Mucosa of stomach (tissue), 1 donor: Measurements from ENCODE around the gene WDR81.
A peak's percentile ranks its signal among the peaks of the same experiment; 100 is the strongest.
"Not testable (repeated sequence)": the region's sequence is repeated elsewhere in the genome, so short reads cannot be mapped to it uniquely, and the experiment has no call there.

Source experiments
- H3K27me3 ChIP-seq: one replicate; pipeline ENCODE4 v1.7.0; 2013; ENCODE audit warnings: mild to moderate bottlenecking, low read length; ENCODE audit not compliant: control insufficient read depth, insufficient read depth
- H3K36me3 ChIP-seq: one replicate; pipeline ENCODE4 v1.7.0; 2013; ENCODE audit warnings: low read length; ENCODE audit not compliant: control insufficient read depth, insufficient read depth
- H3K4me1 ChIP-seq: one replicate; pipeline ENCODE4 v1.7.0; 2013; ENCODE audit warnings: mild to moderate bottlenecking, low read length; ENCODE audit not compliant: control insufficient read depth, insufficient read depth
- H3K4me3 ChIP-seq: one replicate; pipeline ENCODE4 v1.7.0; 2013; ENCODE audit warnings: low read length
- H3K9ac ChIP-seq: one replicate; pipeline ENCODE4 v1.7.0; 2013; ENCODE audit warnings: mild to moderate bottlenecking, low read length, moderate library complexity
- H3K9me3 ChIP-seq: one replicate; pipeline ENCODE4 v1.7.0; 2013; ENCODE audit warnings: mild to moderate bottlenecking, low read length, moderate library complexity; ENCODE audit not compliant: control insufficient read depth
- donor health status: Pancreatic carcinoma.

The WDR81 gene

DNA sequence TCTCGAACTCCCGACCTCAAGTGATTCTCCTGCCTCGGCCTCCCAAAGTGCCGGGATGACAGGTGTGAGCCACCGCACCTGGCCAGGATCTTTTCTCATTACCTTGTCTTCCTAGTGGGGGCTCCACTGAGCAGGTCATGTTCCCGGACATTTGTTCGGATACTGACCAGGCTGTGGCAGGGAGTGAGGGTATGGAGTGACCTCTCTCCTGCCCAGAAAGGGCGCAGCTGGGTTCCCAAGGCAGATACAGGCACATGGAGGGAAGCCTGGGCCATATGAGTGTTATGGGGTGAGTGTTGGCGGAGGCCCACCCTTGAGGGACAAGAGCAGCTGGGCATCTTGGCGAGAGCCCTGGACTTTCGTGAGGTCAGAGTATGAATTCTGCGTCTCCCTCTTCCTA lies 42.9 kb downstream of the WDR81 start:
- Histone ChIP-seq H3K4me1 (peaks cover 21% of the 10 kb centered on the region), H3K36me3 (no peaks in the 10 kb centered on the region), H3K27me3 (no peaks in the 10 kb centered on the region), H3K9me3 (no peaks in the 10 kb centered on the region), H3K4me3 (no peak overlapping the region), H3K9ac (no peak overlapping the region)

GRCh38 chr17:1769822-1770477 lies 45.4 kb downstream of the WDR81 start:
- no peaks in the 10 kb centered on the region for H3K9me3 ChIP-seq
- H3K36me3 ChIP-seq: no peaks in the 10 kb centered on the region
- peaks cover 6% of the 10 kb centered on the region for H3K4me1 ChIP-seq
- no peaks in the 10 kb centered on the region for H3K27me3 ChIP-seq
- no peak overlapping the region for H3K9ac ChIP-seq
- no peak overlapping the region for H3K4me3 ChIP-seq

GRCh38 chr17:1773000-1773695 lies 48.6 kb downstream of the WDR81 start:
- H3K4me3 ChIP-seq: not testable (repeated sequence)

GRCh38 chr17:1773696-1774181 lies 49.2 kb downstream of the WDR81 start:
- H3K4me3 ChIP-seq: no peak overlapping the region
- no peaks in the 10 kb centered on the region for H3K27me3 ChIP-seq
- H3K9ac ChIP-seq: no peak overlapping the region
- no peaks in the 10 kb centered on the region for H3K9me3 ChIP-seq
- peaks cover 6% of the 10 kb centered on the region for H3K4me1 ChIP-seq
- no peaks in the 10 kb centered on the region for H3K36me3 ChIP-seq

More at GRCh38 chr17:1773000-1773695, 48.6 kb downstream of the WDR81 start:
- not testable (repeated sequence) for H3K9me3 ChIP-seq, H3K9ac ChIP-seq, H3K27me3 ChIP-seq, H3K36me3 ChIP-seq, H3K4me1 ChIP-seq

DNA sequence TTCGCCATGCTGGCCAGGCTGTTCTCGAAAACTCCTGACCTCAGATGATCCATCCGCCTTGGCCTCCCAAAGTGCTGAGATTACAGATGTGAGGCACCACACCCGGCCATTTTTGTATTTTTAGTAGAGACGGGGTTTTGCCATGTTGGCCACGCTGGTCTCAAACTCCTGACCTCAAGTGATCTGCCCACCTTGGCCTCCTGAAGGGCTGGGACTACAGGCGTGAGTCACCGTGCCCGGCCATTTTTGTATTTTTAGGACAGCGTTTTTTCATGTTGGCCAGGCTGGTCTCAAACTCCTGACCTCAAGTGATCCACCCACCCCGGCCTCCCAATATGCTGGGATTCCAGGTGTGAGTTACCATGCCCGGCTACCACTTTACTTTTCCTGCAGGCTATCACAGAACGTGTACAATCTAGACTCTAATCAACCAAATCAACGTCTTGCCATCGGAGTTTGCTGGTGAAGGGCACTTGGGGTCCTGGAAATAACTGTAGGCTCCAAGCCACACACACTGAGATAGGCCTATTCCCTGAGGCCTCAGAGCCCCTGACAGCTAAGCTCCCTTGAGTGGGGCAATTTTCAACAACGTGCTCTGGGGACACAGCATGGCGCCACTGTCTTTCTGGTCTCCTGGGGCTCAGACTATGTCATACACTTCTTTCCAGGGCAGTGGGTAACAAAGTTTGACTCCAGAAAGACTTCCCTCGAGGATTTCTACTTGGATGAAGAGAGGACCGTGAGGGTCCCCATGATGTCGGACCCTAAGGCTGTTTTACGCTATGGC lies 50.1 kb downstream of the WDR81 start:
- Histone ChIP-seq H3K9ac (no peak overlapping the region), H3K9me3 (no peaks in the 10 kb centered on the region), H3K4me3 (no peak overlapping the region), H3K36me3 (no peaks in the 10 kb centered on the region), H3K27me3 (no peaks in the 10 kb centered on the region), H3K4me1 (peaks cover 6% of the 10 kb centered on the region)

DNA sequence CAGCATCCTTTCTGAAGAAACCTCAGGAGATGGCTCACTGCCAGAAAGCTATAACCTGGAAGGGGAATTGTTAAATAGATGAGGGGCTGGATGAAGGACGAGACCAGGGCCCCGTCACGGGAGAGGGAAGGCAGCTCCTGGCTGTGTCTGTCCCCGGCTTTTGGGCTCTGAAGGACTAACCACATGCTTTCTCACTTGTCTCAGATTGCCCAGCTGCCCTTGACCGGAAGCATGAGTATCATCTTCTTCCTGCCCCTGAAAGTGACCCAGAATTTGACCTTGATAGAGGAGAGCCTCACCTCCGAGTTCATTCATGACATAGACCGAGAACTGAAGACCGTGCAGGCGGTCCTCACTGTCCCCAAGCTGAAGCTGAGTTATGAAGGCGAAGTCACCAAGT lies 51.8 kb downstream of the WDR81 start:
- Histone ChIP-seq H3K27me3 (no peaks in the 10 kb centered on the region), H3K4me1 (peaks cover 12% of the 10 kb centered on the region), H3K36me3 (no peaks in the 10 kb centered on the region), H3K9me3 (no peaks in the 10 kb centered on the region), H3K4me3 (no peak overlapping the region), H3K9ac (no peak overlapping the region)

DNA sequence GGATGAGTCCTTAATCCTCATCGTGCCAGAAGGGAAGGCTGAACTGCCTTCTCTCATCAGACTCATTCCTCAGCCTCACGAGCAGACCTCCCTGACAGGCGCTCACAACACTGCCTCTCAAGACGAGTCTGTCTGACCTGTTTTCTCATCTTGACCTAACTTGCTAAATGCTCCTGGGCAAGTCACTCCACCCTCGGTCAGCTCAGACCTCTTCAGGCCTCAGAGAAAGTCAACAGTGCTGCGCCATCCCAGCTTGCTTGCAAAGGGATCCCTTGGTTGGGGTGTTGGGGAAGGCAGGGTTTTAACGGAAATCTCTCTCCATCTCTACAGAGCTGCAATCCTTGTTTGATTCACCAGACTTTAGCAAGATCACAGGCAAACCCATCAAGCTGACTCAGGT lies 52.4 kb downstream of the WDR81 start:
- H3K4me3 ChIP-seq: no peak overlapping the region
- H3K9ac ChIP-seq: no peak overlapping the region
- peaks cover 13% of the 10 kb centered on the region for H3K4me1 ChIP-seq
- H3K36me3 ChIP-seq: no peaks in the 10 kb centered on the region
- no peaks in the 10 kb centered on the region for H3K27me3 ChIP-seq
- H3K9me3 ChIP-seq: no peaks in the 10 kb centered on the region

- no peaks in the 10 kb centered on the region for H3K9me3 ChIP-seq
- no peak overlapping the region for H3K9ac ChIP-seq
- H3K4me1 ChIP-seq: peaks cover 12% of the 10 kb centered on the region
- H3K4me3 ChIP-seq: no peak overlapping the region
- no peaks in the 10 kb centered on the region for H3K27me3 ChIP-seq
- no peaks in the 10 kb centered on the region for H3K36me3 ChIP-seq
Observed at GRCh38 chr17:1779571-1780131, 55.1 kb downstream of the WDR81 start.

GRCh38 chr17:1782171-1782567 lies 57.7 kb downstream of the WDR81 start:
- Histone ChIP-seq H3K36me3 (no peaks in the 10 kb centered on the region), H3K9ac (no peak overlapping the region), H3K9me3 (no peaks in the 10 kb centered on the region), H3K27me3 (no peaks in the 10 kb centered on the region), H3K4me1 (peaks cover 14% of the 10 kb centered on the region), H3K4me3 (no peak overlapping the region)

DNA sequence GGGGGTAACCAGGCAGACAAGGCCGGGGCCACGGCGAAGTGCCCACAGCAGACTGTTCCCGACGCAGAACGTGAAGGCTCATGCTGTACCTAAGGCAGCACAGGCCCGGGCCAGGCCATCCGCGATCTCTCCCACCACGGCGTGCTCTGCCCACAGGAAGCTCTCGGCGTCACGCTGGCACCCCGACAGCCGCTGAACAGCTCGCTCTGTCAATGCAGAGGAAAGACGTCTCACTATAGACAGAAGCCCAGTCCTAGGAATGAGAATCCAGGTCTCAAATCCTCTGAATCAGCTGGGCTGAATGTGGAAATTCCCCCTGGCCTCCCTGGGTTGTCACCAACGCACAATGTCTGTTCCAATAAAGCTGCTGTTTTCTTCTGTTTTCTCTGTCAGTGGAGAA lies 58.8 kb downstream of the WDR81 start:
- Histone ChIP-seq H3K36me3 (no peaks in the 10 kb centered on the region), H3K27me3 (no peaks in the 10 kb centered on the region), H3K9ac (peak overlapping the region; percentile 60), H3K4me3 (no peak overlapping the region), H3K9me3 (no peaks in the 10 kb centered on the region), H3K4me1 (peaks cover 21% of the 10 kb centered on the region)

DNA sequence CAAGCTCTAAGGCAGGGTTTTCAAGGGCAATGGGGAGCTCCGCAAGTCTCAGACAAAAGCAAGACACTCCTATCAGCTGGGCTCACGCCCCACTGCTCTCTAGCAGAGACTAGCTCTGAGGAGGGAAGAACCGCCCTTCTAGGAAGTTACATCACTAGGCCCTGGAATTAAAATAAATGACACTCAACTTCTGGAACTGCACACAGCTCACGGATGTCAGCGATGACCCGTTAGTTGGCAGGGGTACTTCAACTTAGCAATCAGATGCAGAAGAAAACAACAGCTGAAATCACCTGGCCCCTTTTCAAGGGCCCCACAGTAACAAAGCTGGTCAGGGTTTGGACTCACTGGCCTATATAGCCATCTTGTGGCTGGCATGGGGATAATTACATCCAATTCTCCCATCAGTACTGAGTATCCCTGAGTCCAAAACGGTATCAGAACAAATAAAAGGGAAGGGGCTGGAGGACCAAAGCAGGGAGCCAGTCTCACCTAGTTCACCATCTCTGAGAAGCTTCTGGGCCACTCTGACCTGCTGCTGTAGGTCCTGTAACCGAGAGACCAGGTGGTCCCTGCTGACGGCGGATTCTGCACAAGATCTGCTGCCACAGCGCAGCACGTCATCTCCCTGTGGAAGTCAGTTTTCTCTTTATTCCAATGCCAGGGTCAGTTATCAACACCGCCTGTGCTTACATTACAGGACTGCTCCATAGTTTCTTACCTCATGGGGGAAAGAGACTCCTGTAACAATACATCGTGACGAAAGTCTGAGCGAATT lies 59.5 kb downstream of the WDR81 start:
- no peaks in the 10 kb centered on the region for H3K9me3 ChIP-seq
- H3K4me3 ChIP-seq: no peak overlapping the region
- H3K4me1 ChIP-seq: peaks cover 21% of the 10 kb centered on the region
- no peaks in the 10 kb centered on the region for H3K27me3 ChIP-seq
- no peaks in the 10 kb centered on the region for H3K36me3 ChIP-seq
- peak overlapping the region; percentile 60 for H3K9ac ChIP-seq
